ENCODE data around the gene PMEPA1.

The PMEPA1 gene, protein sequence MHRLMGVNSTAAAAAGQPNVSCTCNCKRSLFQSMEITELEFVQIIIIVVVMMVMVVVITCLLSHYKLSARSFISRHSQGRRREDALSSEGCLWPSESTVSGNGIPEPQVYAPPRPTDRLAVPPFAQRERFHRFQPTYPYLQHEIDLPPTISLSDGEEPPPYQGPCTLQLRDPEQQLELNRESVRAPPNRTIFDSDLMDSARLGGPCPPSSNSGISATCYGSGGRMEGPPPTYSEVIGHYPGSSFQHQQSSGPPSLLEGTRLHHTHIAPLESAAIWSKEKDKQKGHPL

DNA sequence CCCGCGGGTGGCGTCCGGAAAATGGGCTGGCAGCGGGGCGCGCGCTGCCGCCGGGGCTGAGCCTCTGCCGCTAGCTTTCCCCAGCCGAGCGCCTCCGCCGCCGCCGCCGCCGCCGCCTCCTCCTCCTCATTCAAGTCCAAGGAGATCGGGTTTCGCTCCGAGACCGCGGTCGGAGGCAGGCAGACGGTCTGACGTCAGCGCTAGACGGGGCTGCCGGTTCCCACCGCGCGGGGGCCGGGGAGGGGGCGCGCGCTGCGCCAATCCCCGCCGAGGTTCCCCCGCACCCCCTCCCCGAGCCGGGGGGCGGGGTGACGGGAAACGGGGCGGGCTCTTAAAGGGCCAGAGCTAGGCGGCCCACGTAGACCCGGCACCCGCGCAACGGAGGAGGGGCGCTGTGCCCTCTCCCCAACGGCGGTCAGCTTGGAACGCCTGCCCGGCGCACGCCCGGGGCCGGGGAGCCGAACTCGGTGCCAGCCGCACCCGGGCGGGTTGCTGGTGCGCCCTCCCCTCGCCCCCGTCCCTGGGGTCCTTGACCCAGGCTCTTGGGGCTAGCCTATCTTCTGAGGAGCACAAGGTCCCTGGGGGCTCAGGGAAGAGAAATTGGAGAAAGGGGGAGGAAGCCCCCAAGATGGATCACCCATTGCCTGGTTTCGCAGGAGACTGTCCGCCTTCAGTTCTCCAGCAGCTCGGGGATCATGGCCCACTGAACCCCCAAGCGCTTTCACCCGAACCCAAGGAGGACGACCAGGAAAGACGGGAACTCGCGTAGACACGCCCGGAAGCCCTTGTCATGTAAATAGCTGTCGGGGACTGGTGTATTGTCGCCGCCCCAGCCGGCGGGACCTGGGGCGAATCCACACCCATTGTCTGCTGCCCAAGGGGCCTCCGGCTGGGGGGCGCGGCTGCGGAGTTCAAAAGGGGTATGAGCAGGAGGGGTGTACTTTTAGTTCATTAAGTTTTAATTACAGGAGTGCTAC, at the start of gene PMEPA1:
TSS of gene PMEPA1 (minus strand) at position 193 of the 977 bp plus-strand sequence. CDS start 433 bp downstream, outside the sequence.
- no peak for TF ChIP-seq ZFX (IDR thresholded peaks at IDR 0.05)
- TF ChIP-seq, protein P1, sequence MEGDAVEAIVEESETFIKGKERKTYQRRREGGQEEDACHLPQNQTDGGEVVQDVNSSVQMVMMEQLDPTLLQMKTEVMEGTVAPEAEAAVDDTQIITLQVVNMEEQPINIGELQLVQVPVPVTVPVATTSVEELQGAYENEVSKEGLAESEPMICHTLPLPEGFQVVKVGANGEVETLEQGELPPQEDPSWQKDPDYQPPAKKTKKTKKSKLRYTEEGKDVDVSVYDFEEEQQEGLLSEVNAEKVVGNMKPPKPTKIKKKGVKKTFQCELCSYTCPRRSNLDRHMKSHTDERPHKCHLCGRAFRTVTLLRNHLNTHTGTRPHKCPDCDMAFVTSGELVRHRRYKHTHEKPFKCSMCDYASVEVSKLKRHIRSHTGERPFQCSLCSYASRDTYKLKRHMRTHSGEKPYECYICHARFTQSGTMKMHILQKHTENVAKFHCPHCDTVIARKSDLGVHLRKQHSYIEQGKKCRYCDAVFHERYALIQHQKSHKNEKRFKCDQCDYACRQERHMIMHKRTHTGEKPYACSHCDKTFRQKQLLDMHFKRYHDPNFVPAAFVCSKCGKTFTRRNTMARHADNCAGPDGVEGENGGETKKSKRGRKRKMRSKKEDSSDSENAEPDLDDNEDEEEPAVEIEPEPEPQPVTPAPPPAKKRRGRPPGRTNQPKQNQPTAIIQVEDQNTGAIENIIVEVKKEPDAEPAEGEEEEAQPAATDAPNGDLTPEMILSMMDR (conservative IDR thresholded peaks at IDR 0.05): no peak
- H3K27ac ChIP-seq: peak within 1 kb of the TSS; percentile 90

DNA sequence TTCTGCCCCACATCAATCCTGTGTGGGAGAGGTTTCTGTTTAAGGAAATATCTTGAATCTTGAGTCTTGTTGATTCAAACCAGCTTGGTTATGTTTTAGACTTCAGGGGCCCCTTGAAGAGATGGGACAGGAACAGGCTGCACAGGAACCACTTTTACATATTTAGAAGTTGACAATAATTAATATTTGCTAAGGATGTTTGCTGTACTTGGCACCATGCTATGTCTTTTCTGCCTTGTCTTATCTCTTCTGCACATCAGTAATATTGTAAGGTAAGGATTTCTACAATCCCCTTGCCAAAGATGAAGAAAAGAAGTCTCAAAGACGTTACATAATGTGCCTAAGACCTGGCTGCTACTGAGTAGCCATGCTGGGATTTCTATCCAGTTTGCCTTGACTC, 48.0 kb upstream of the PMEPA1 start:
- peak overlapping the region; percentile 96 for H3K27ac ChIP-seq

DNA sequence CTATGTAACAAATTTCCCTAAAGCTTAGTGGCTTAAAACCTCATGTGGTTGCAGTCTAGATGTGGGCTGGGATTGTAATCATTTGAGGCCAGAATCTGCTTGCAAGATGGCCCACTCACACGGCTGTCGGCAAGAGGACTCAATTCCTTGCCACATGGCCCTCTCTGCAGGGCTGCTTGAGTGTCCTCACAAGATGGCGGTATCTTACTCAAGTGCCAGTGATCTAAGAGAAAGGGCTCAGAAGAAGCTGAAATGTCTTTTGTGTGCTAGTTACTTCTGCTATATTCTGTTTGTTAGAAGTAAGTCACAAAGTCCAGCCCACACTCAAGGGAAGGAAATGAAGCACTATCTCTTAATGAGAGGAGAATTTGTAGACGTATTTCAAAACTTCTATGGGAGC, 47.1 kb upstream of the PMEPA1 start:
- peak overlapping the region; percentile 96 for H3K27ac ChIP-seq
- TF ChIP-seq, protein P1 (conservative IDR thresholded peaks at IDR 0.05): no peak
- TF ChIP-seq ZFX (IDR thresholded peaks at IDR 0.05): no peak

More for the DNA sequence above, 48.0 kb upstream of the PMEPA1 start:
- TF ChIP-seq, protein P1 (conservative IDR thresholded peaks at IDR 0.05): no peak
- no peak for TF ChIP-seq ZFX (IDR thresholded peaks at IDR 0.05)

DNA sequence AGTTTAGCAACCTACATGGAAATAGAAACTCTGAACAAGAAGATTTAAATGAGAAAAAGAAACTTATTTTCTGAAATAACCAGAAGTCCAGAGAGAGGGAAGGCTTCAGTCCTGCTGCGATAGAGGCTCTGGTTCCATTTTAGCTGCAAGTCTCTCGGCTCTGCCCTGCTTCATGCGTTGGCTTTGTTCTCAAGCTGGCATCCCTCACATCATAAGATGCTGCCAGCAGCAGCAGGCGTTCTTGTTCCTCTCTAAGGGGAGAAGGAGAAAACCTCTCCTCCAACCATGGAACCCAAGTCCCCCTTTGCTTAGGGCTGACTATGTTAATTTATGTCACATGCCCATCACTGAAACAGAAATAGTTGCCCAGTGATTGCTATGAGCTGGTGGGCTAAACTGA, 46.4 kb upstream of the PMEPA1 start:
- TF ChIP-seq ZFX (IDR thresholded peaks at IDR 0.05): no peak
- TF ChIP-seq, protein P1 (conservative IDR thresholded peaks at IDR 0.05): no peak
- peak overlapping the region; percentile 96 for H3K27ac ChIP-seq

DNA sequence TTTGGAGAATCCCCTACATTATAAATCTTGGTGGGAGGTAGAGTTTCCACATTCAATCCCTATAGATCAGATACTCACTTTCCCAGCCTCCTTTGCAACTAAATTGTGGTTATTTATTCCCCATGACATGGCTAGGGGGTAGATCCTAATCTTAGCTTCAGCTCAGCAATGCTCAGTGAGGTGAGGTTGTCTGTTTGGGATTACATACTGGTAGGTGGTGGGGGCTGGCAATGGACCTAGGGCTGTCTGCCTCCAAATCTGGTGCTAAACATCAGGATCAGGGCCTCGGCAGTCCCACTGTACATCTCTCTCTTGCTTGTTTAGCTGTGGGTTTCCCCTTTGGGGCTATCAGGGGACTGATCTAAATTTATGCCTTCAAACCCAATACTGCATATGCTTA, 45.8 kb upstream of the PMEPA1 start:
- TF ChIP-seq, protein P1 (conservative IDR thresholded peaks at IDR 0.05): no peak
- TF ChIP-seq ZFX (IDR thresholded peaks at IDR 0.05): no peak
- H3K27ac ChIP-seq: peak overlapping the region; percentile 96

DNA sequence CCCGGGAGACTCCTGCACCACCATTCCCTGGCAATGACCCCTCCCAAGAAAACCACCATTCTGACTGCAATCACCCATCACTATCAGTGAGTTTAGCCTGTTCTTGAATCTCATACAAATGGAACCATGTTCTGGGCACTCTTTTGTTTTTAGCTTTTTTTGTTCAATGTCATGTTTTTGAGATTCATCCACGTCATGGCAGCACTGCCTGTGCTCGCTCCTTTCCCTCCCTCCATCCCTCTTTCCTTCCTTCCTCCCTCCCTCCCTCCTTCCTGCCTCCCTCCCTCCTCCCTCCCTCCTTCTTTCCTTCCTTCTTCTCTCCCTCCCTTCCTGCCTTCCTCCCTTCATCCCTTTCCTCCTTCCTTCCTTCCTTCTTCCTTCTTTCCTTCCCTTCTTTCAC, 44.4 kb upstream of the PMEPA1 start:
- H3K27ac ChIP-seq: peak overlapping the region; percentile 96
- TF ChIP-seq, protein P1 (conservative IDR thresholded peaks at IDR 0.05): no peak
- no peak for TF ChIP-seq ZFX (IDR thresholded peaks at IDR 0.05)
